ENCODE data around the gene IL13.

IL13 gene

DNA sequence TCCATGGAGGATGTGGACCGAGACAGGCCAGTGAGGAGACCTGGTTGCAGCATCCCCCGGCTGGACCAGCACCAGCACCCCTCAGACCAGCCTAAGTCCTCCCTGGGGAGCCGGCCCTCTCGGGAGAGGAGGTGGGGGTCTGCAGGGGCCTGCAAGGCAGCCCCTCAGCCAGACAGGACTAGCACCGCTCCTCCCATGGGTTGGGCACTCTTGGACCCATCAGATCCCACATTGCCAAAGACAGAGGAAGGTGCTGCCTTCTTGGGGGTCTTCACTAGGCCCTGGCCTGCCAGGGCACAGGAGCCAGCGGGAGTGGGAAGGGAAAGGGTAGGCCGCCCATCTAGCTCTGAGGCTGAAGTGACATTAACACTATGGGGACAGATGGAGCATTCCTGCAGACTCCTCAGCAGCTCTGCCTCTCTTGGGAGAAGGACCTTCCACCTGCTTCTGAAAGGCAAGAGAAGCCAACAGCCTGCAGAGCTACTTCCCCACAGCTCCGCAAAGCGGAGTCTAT lies 6.8 kb downstream of the IL13 start:
- ChIA-PET CTCF (interaction anchor here (1.0 kb wide), 1 partner anchor 201 kb away, joined by 4 read pairs; the partner anchor contains the start of gene GDF9), POLR2A (no interaction called here)
- TF ChIP-seq FOXM1 (IDR thresholded peaks at IDR 0.05; ENCODE audit: borderline replicate concordance): no peak
- no peak for TF ChIP-seq ARNT (IDR thresholded peaks at IDR 0.05)
- no peak for TF ChIP-seq PKNOX1 (IDR thresholded peaks at IDR 0.05)
- TF ChIP-seq CTBP1 (IDR thresholded peaks at IDR 0.05; ENCODE audit: borderline replicate concordance): no peak
- TF ChIP-seq NFRKB (IDR thresholded peaks at IDR 0.05): no peak
- TF ChIP-seq SUZ12 (IDR thresholded peaks at IDR 0.05): no peak
- TF ChIP-seq SP1 (IDR thresholded peaks at IDR 0.05): no peak
- no peak for TF ChIP-seq BHLHE40 (IDR thresholded peaks at IDR 0.05; ENCODE audit: borderline replicate concordance)
- TF ChIP-seq ZNF384 (IDR thresholded peaks at IDR 0.05): no peak
- no peak for DNase-seq (ENCODE audit: extremely low spot score)

DNA sequence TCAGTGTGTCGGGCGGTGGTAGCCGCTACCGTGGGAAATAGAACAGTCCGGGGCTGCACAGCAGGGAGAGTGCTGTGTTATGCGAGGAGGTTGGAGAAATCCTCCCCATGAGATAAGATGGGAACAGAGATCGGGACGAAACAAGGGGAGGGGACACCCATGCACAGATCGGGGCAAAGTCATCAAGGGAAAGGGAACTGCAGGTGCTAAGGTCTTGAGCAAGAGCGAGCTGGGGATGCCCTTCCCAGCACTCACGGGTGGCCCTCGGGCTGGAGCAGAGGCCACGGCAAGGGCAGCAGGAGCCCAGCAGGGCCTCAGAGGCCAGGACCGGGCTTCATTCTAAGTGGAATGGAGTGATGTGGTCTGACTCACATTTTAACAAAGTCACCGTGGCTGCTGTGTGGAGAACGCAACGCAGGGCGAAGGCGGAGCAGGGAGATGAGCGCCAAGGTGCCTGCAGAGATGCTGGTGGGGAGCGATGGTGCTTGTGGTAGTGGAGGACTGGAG lies 7.7 kb downstream of the IL13 start:
- ChIA-PET POLR2A (no interaction called here), CTCF (no interaction called here)
- TF ChIP-seq SUZ12 (IDR thresholded peaks at IDR 0.05) (no peak), ARNT (IDR thresholded peaks at IDR 0.05) (no peak), L3MBTL2 (conservative IDR thresholded peaks at IDR 0.05) (no peak), SP1 (IDR thresholded peaks at IDR 0.05) (no peak), BHLHE40 (IDR thresholded peaks at IDR 0.05; ENCODE audit: borderline replicate concordance) (no peak), HDGF (IDR thresholded peaks at IDR 0.05; ENCODE audit: borderline replicate concordance) (no peak), FOXA1 (IDR thresholded peaks at IDR 0.05) (no peak), TARDBP (IDR thresholded peaks at IDR 0.05) (no peak), FOXK2 (IDR thresholded peaks at IDR 0.05) (no peak), NFRKB (IDR thresholded peaks at IDR 0.05) (no peak), LEF1 (IDR thresholded peaks at IDR 0.05; ENCODE audit: borderline replicate concordance) (no peak), ELF4 (IDR thresholded peaks at IDR 0.05) (no peak)
- no peak for DNase-seq (ENCODE audit: extremely low spot score)

- ChIA-PET CTCF (no interaction called here), POLR2A (no interaction called here)
- TF ChIP-seq BHLHE40 (IDR thresholded peaks at IDR 0.05; ENCODE audit: borderline replicate concordance): no peak
- no peak for TF ChIP-seq ZNF384 (IDR thresholded peaks at IDR 0.05)
- no peak for TF ChIP-seq LEF1 (IDR thresholded peaks at IDR 0.05; ENCODE audit: borderline replicate concordance)
- no peak for TF ChIP-seq FOXK2 (IDR thresholded peaks at IDR 0.05)
- no peak for TF ChIP-seq ELF4 (IDR thresholded peaks at IDR 0.05)
- no peak for DNase-seq (ENCODE audit: extremely low spot score)
These were observed 8.5 kb downstream of the IL13 start for GRCh38 chr5:132666310-132667123.

GRCh38 chr5:132667309-132667708 lies 9.3 kb downstream of the IL13 start:
- ChIA-PET CTCF (no interaction called here), POLR2A (no interaction called here)
- no peak for TF ChIP-seq FOXK2 (IDR thresholded peaks at IDR 0.05)
- TF ChIP-seq FOXM1 (IDR thresholded peaks at IDR 0.05; ENCODE audit: borderline replicate concordance): no peak
- TF ChIP-seq ZNF384 (IDR thresholded peaks at IDR 0.05): no peak
- TF ChIP-seq TARDBP (IDR thresholded peaks at IDR 0.05): no peak
- no peak for TF ChIP-seq SUZ12 (IDR thresholded peaks at IDR 0.05)
- no peak for TF ChIP-seq LEF1 (IDR thresholded peaks at IDR 0.05; ENCODE audit: borderline replicate concordance)
- no peak for TF ChIP-seq NFRKB (IDR thresholded peaks at IDR 0.05)
- no peak for TF ChIP-seq HDGF (IDR thresholded peaks at IDR 0.05; ENCODE audit: borderline replicate concordance)
- no peak for TF ChIP-seq ARNT (IDR thresholded peaks at IDR 0.05)
- TF ChIP-seq PKNOX1 (IDR thresholded peaks at IDR 0.05): no peak
- DNase-seq (ENCODE audit: extremely low spot score): no peak

GRCh38 chr5:132667761-132668705 lies 10.1 kb downstream of the IL13 start:
- no peak for DNase-seq (ENCODE audit: extremely low spot score)
- CTCF ChIA-PET: no interaction called here
- POLR2A ChIA-PET: no interaction called here
- TF ChIP-seq NFRKB (IDR thresholded peaks at IDR 0.05) (no peak), ZNF384 (IDR thresholded peaks at IDR 0.05) (no peak), HDGF (IDR thresholded peaks at IDR 0.05; ENCODE audit: borderline replicate concordance) (no peak), ARNT (IDR thresholded peaks at IDR 0.05) (no peak), SP1 (IDR thresholded peaks at IDR 0.05) (no peak), FOXK2 (IDR thresholded peaks at IDR 0.05) (no peak), CTBP1 (IDR thresholded peaks at IDR 0.05; ENCODE audit: borderline replicate concordance) (no peak), PKNOX1 (IDR thresholded peaks at IDR 0.05) (no peak), FOXM1 (IDR thresholded peaks at IDR 0.05; ENCODE audit: borderline replicate concordance) (no peak), LEF1 (IDR thresholded peaks at IDR 0.05; ENCODE audit: borderline replicate concordance) (no peak), ELF4 (IDR thresholded peaks at IDR 0.05) (no peak), BHLHE40 (IDR thresholded peaks at IDR 0.05; ENCODE audit: borderline replicate concordance) (no peak), L3MBTL2 (conservative IDR thresholded peaks at IDR 0.05) (no peak), FOXA1 (IDR thresholded peaks at IDR 0.05) (no peak), TARDBP (IDR thresholded peaks at IDR 0.05) (no peak), SUZ12 (IDR thresholded peaks at IDR 0.05) (no peak)
